ENCODE results near the gene CAMTA1. TPM values are rescaled to one million over a fixed set of nuclear protein-coding genes. Genes with fewer than 3 reads are reported as not detected.

CAMTA1 gene
- total RNA-seq, 1 donor from 2014 or later: 51.8 TPM

DNA sequence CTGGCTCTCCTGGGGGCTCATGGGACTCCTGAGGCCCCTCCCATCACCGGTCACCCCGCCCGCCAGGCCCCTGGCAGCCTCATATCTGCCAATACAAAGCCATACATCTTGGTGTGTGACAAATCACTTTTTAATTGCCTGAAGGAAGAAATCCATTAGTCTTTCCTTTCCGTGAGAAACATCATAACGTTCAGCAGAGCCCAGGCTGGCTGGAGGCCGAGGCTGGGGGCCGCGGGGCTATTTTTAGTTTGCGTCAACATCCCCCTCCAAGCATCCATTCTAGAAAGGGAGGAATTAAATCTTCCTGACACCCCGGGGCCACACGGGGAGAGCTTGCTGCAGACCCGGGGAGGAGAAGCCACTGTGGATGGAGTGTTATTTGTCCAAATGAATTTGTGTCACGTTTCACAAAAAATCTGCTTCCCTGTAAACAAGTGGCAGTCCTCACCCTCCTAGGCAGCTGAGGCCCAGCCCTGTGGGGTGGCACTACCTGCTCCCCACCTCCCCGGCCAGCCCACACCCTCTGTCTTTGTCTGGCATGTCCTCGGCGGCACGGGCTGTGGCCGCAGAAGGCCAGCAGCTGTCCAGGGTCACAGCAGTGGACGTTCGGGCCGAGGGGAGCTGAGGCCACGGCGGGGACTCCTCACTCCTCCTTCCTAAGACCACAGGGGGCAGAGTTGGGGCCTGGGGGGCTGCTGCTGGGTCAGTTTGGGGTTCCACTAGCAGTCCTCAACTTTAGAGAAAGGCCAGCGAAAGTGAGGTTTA lies 749.0 kb downstream of the CAMTA1 start:
- no peak for DNase-seq (ENCODE audit: low spot score)

DNA sequence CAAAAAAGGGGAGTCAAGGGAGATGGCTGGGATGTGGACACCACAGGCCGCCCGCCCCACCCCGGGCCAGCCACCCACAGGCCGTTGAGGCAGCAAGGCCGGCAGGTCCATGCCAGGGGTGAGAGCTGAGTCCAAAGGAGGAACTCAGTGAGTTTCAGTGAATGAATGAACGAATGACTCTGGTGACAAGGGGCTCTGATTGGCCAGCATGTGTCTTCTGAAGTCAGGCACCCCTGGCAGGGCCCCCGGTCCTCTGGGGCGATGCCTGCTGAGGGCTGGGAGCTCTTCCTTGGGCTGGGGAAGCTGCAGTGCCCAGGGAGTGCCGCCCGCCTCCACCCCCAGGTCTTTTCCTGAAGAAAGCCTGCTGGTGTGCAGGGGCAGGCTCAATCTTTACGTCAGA lies 749.8 kb downstream of the CAMTA1 start:
- no peak for DNase-seq (ENCODE audit: low spot score)

DNA sequence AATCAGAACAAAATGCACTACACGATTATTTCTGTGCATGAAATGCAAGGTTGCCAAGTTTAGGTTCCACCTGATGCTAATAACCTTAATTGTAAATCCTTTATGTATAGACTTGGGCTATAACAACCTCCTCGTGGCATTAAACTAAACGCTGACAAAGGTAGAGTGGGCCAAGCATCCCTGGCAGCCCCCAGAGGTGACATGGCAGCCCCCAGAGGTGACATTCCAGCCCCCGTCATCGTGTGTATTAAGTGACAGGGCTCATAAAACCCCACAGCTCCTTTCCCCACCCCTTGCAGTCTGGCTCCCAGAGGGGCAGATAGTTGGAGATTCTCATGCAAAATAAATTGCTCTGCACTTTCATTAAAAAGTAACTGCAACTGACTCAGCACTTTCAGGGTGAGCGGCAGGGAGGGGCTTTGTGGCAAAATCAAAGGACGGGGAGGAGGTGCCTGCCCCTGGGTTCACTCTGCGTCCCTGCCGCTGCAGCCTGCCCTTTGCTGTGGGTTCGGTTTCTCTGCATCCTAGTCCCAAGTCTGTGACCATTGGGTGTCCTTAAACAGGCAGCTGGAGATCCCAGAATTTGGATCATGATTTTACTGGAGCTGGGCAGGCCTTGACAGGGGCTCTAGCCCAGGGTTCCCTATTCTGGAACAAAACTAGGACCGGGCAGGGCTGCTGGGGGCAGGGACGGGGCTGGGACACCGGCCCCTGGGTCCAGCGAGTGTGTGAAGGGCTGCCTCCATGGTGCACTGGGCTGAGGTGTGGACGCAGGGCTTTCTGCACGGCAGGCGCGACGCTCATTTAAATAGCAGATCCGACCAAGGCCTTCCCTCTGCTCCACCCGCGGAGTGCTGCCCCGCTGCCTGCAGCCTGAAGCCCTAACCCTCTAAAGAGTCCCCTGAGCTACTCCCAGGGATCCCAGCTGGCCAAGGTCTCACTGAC lies 751.0 kb downstream of the CAMTA1 start:
- DNase-seq (ENCODE audit: low spot score): no peak

DNA sequence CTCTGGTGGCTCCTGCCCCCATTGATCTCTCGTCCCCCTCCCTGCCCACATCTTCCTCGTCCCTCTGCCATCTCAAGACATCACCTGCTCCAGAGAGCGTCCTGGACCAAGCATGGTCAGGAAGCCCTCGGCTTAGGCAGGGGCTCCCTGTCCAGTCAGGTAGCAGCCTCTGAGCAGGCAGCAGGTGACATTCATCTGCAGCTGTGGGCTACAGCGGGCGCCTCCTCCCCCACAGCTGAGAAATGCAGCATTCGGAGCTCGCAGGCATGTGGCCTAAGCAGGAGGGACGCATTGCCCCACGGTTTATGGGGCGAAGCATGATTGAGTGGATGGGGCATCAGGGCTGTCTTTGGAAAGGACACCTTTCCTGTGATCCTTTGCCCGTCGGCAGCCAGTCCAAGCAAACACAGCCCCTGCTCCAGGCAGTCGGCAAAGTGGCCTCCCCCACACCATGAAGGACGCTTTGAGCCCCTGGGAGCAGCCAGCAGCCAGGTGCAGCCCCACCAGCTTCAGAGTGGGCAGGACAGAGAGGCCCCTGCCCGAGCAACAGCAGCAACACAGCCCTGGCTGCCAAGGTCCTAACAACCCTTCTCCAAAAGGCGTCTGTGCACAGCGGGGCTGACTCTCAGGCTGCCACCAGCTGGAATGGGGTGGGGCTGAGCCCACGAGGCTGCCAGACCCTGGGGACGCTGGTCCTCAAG lies 751.8 kb downstream of the CAMTA1 start:
- no peak for DNase-seq (ENCODE audit: low spot score)

DNA sequence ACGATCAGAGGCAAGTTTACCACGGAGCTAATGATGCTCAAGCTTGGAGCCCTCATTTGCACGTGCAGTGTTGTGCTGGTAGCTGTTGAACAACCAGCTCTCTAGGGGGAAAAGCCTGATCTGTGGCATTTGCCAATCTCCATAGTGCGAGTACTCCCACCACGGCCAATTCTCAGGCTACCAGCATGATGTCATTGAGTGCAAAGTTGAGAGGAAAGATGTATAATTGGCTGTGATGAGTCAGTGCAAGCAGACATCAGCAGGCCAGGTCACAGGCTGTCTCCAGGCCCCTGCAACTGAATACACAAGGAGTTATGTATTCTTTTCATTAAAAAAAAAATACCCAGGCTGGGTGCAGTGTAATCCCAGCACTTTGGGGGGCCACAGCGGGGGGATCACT lies 752.8 kb downstream of the CAMTA1 start:
- DNase-seq (ENCODE audit: low spot score): no peak

DNA sequence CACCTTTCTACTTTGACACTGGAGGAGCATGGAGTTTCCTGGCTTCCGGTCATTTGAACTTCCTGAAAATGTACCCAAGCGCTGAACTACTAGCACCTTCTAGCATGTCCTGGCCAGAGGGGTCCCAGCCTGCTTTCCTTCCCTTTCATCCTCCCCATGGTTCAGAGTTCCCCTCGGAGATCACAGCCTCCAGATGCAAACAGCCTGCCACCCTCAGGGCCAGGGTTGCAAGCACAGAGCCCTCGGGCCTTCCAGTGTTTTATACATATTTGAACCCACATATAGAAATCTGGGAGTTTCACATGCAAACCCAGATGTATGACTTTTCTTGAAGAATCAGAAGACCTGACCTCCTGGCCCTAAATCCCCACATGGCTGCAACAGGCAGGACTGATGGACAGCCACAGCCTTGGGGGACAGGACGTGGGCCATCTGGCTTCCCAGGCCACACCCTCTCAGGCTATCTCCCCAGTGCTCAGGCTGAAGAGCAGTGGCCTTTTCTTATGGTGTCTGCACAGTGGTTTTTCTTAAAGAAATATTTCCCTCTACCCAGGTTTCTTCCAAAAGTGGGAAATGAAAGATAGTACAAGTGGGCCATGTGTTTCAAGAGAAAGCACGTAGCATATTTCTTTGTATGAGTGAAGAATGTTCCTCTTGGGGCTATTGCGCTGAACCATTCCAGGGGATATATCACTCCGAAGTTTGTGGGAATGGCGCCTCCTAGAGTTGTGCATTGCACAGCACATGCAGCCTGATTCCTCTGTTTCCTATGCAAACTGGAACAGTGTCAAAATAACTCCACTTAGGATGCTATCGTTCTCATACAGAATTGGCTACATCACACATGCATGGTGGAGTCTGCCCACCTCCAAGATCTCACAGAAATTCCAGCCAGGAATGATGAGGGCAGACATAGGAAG lies 753.9 kb downstream of the CAMTA1 start:
- no peak for DNase-seq (ENCODE audit: low spot score)

DNA sequence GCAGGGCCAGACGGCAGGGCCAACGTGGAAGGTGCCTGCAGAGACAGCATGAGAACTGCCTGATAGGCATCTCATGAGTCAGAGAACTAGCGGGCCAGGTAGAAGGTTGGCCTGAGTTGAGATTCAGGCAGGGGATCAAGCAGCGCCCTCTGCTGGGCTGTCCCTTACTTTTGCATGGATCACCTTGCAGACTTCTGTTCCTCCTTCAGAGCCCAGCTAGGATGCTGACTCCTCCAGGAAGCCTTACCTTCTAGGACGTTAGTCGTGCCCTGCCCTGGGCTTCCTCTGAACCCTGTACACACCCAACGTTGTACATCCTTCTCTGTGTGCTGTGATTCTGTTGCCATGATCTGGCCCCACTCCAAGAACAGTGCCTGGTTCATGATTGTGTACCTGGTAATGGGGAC lies 754.5 kb downstream of the CAMTA1 start:
- DNase-seq (ENCODE audit: low spot score): no peak

DNA sequence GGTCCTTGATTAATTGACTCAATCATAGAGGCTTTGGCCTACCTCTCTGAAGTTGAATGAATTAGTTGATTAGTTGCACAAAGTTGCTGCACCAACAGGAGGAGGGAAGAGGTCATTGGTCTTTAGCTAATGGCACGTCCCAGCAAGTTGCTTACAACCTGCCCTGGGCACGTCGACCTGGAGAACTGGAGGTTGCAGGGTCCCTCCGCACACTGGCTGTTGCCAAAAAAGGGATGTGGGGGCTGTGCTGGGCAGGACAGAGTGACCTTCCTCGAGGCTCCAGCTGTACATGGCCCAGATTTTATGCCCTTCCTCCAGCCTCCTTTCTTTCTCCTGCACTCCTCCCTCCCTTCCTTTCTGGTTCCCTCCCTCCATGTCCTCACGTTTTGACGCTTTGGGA lies 755.6 kb downstream of the CAMTA1 start:
- DNase-seq (ENCODE audit: low spot score): no peak

DNA sequence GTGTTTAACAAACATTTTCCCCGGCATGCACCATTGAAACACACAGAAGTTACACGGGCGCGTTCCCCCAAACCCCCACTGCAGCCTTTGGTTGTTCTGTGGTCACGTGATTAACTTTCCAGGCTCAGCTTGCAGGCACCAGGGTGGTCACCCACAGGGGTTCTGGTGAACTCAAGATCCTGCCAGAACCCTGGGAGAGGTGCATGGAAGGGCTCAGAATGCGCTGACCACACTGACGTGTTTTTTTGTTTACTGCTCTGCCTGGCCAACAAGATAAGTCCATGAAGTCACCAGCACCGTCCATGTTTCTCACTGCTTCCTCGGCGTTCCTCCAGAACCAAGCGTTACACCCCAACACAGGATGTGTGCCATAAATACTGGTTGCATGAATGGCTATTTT lies 756.4 kb downstream of the CAMTA1 start:
- DNase-seq (ENCODE audit: low spot score): no peak

DNA sequence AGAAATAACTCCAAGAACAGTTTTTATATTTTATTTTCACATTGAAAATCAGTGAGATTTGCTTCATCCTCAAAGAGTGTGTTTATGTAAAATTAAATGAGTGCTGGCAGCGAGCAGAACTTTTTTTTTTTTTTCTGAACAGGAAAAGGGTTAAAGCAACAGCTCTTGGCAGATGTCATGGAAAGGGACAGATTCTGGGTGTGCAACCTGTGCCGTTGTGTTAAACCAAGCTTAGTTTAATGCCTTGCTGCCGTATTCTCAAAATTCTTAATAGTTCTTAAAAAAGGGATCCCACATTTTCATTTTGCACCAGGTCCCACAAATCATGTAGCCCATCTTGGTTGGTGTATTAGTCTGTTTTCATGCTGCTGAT lies 758.5 kb downstream of the CAMTA1 start:
- DNase-seq (ENCODE audit: low spot score): no peak

DNA sequence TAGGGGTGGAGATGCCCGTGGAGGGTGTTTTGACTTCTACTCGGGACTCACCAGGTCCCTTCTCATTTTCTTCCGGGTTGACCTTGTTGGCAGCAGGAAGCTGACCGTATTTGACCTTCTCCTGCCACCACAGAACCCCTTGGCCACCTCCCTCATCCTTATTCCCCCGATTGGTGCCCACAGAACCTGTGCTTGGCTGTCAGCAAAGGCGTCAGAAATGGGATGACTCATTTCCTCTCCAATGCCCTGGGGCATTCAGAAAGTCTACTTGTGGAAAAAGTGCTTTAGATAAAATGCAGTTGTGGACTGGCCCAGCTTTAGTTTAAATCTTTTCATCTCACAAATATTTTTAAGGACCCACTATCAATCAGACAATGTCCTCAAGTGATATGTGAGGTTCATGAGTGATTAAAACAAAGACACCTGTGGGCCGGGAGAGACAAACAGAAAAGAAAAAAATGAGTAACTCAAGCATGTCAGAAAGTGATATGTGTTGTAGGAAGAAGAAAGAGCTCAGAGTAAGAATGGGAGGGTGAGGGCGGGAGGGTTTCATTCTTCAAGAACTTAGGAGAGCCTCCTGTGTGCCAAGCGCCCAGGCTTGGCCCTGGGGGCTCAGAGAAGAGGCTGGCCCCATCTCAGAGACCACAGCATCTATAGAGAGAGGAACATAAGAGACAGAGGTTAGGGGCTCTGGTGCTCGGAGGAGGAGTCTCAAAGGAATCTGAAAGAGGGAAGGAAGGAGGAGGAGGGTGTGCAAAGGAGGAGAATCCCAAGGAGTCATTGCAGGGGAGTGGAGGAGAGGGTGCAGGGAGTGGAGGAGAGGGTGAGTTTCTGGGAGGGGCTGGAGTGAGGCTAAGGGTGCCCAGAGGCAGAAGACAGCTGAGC lies 764.3 kb downstream of the CAMTA1 start:
- DNase-seq (ENCODE audit: low spot score): no peak

DNA sequence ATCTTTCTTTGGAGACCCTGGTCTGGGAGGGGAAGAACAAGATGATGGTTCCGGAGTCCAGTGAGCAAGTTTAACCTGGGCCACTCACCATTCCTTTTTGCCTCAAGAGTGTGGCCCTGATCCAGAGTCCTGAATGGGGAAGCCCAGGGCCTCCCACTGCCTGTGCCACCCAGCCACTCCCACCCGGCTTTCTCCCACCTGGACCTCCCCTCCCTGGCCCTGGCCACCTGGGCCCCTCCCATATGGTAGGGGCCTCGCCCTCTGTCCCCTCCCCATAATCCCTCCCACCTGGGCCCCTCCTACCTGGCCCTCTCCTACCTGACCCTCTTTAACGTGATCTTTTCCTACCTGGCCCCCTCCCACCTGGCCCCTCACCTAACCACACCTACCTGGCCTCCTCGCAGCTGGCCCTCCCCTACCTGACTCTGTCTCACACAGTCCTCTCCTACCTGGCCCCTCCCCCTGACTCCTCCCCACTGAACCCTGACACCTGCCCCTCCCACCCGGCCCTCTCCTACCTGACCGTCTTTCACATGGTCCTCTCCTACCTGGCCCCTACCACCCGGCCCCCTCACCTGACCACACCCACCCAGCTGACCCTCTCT lies 765.1 kb downstream of the CAMTA1 start:
- no peak for DNase-seq (ENCODE audit: low spot score)

DNA sequence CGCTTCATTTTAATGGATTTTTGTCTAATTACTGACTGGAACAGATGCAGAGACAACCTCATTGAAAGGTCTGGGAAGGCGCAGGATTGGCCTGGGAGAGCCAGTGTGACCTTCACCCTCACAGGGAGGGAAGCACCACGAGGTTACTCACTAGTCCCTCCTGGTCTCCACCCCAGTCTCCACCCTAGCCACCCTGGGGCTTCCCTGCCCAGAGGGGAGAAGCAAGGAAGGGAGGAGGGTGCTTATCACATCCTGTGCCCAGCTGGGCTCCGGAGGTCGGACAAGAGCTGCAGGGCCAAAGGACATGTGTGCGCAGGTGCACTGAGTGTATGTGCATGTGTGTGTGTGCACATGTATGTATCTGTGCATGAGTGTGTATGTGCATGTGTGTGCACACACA lies 765.7 kb downstream of the CAMTA1 start:
- no peak for DNase-seq (ENCODE audit: low spot score)

DNA sequence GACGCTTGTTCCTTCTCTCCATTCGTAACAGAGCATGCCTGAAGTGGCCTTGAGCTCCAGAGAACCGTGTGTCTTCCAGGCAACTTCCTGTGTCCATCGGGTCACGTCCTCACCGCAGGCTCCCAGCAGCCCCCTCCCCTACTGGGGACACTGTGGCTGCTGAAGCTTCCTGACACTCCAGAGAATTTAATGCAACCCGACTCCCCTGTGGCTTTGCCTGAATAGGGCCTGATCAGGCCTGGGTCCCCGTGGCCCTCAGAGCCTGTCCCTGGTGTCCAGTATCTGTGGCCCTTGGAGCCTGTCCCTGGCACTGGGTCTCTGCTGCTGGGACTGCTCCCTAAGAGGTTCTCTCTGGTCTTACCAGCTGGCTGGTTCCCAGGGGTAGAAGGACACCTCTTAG lies 766.2 kb downstream of the CAMTA1 start:
- DNase-seq (ENCODE audit: low spot score): no peak

DNA sequence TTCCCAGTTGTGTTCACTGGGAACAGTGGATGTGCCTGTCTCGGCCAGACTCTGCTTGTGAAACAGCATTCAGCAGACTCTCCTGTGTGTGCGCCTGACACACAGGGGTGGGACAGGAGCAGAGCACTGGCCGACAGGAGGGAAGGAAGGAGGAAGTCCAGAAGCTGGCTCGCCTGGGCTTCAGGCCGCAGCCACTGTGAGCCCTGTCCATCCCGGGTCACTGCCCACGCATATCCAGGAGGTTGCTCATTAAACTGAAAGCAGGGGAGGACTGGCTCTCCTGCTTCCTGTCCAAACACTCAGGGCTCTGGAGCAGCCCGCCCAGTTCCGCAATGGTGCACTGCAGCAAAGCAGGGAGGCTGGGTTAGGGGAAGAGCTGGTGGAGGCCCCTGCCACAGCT lies 767.1 kb downstream of the CAMTA1 start:
- DNase-seq (ENCODE audit: low spot score): no peak

DNA sequence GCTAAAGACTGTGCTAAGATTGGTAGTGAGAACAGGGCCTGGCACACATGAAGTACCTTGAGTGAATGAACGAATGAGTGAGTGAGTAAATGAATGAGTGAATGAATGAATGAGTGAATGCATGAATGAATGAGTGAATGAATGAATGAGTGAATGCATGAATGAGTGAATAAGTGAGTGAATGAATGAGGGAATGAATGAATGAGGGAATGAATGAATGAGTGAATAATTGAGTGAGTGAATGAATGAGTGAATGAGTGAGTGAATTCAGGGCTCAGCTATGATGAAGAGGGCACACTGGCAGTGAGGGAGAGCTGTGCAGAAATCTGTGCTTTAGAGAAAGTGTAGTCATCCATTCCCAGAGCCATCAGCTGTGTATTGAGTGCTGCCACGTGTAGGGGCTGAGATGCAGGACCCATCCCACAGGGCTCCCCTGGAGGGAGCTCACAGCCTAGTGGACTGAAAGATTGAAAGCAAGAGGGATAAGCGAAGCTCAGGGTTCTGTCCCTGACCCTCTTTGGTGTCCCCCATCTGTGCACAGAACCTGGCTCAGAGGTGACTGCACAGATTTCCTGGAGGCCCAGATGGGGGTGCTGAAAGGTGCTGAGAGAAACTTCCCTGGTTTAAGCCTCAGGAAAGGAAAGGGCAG lies 767.9 kb downstream of the CAMTA1 start:
- DNase-seq (ENCODE audit: low spot score): no peak

DNA sequence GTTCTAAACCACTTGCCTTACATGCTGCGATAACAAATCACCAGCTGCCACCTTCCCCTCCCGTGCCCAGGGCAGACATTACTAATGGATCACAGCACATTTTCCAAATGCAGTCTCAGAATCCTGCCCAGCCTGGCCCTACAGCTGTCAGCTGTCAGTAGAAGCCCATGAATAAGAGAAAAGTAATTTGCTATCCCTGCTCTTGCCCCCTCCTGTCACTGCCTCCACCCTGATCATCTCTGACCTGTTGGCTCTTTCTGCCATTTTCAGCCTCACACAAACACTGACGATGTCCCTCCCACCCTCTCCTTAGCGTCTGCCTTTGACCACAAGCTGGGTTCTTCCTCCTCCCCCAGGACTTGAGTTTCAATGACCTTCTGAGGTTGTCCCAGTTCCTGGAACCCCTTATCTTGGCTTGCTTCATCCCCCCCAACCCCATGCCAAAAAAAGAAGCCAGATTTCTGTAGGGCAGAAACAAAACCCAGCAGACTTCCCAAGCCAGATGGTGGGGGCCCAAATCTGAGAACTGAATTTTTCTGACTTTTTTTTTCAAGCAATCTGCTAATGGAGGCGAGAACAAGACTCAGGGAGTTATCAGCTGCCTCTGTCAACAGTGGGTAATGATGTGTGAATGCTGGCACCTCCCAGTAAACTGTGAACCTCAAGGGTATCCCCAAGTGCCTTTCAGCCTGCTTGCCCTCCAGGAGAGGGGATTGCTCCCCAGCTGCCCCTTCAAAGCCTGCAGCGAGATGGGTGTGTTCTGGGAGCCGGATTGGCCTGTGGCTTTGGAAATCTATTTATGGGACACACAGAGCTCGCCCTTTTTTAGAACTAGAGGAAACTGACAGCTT lies 769.4 kb downstream of the CAMTA1 start:
- no peak for DNase-seq (ENCODE audit: low spot score)

Data from mesenteric fat pad (tissue), 1 donor.